Activated B cell treated with CpG ODN at 0.5 μM for 24 hours (primary cell): ENCODE measurements around the gene CDC42BPG. TPM values are rescaled to one million over a fixed set of nuclear protein-coding genes. Genes with fewer than 3 reads are reported as not detected.

ENCODE experiments used
- ATAC-seq: fragments of 200-7000 bp; cut with Tn5 transposase; one replicate; pipeline ENCODE4 v1.10.0; 2021; ENCODE audit warnings: low read depth, mild to moderate bottlenecking, moderate library complexity
- CTCF ChIA-PET: fragments of 350-600 bp; sonication (Branson Sonifier 250); formaldehyde crosslinking; loops from one replicate; lab custom pipeline; 2021; ENCODE audit warnings: antibody characterized with exemption; lab: Charles Lee
- POLR2A ChIA-PET: fragments of 350-600 bp; sonication (Branson Sonifier 250); formaldehyde crosslinking; loops from one replicate; lab custom pipeline; 2021; ENCODE audit warnings: antibody characterized with exemption; lab: Charles Lee
- DNase-seq: peaks from one replicate; pipeline ENCODE4 v3.0.0; 2022
- H3K27ac Mint-ChIP-seq: one replicate; pipeline ENCODE4 v1.8.0; 2020; ENCODE audit warnings: mixed read lengths
- H3K27me3 Mint-ChIP-seq: one replicate; pipeline ENCODE4 v1.8.0; 2021; ENCODE audit warnings: mixed read lengths
- H3K36me3 Mint-ChIP-seq: one replicate; pipeline ENCODE4 v1.8.0; 2021; ENCODE audit warnings: low read depth, mixed read lengths
- H3K4me1 Mint-ChIP-seq: one replicate; pipeline ENCODE4 v1.8.0; 2021; ENCODE audit warnings: mixed read lengths
- H3K4me3 Mint-ChIP-seq: one replicate; pipeline ENCODE4 v1.8.0; 2020; ENCODE audit warnings: mild to moderate bottlenecking, mixed read lengths
- H3K9me3 Mint-ChIP-seq: one replicate; pipeline ENCODE4 v1.8.0; 2020; ENCODE audit warnings: mixed read lengths
- intact Hi-C: fragments of 100-400 bp; cut with micrococcal nuclease; formaldehyde crosslinking; loops from one replicate; pipeline ENCODE4 v1.15.1; 2024
- total RNA-seq: library from RNA; stranded (reverse); gene quantifications from 2 replicates; pipeline ENCODE4 v1.2.3, GENCODE V29; 2022
- TF ChIP-seq, protein P1 (sequence below): fragments of 200-600 bp; IDR thresholded peaks from one replicate; pipeline ENCODE4 v1.8.0; 2022; ENCODE audit warnings: antibody characterized with exemption, mild to moderate bottlenecking

Gene CDC42BPG
- total RNA-seq, 1 donor from 2014 or later, result 3.7 TPM

DNA sequence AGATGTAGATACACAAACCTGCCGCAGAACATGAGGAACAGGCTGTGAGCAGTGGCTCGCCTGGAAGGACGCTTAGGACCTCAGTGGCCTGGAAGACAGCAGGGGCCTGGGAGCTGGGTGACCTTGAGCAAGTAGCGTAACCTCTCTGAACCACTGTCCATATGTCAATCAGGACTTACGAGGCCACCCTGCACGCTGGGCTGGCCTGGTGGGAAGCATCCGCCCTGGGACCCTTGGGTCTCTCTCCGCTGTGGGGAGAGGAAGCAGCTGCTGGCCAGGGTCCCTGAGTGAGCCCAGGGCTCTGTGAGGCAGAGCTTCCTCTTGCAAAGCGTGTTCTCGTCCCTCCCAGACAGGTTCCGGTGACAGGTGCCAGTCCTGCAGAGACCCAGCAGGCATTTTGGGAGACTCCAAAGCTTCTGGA, 48.0 kb upstream of the CDC42BPG start:
- H3K4me1 Mint-ChIP-seq, result peaks cover 40% of the 10 kb centered on the region
- no peaks in the 10 kb centered on the region for H3K27me3 Mint-ChIP-seq
- TF ChIP-seq, protein P1, sequence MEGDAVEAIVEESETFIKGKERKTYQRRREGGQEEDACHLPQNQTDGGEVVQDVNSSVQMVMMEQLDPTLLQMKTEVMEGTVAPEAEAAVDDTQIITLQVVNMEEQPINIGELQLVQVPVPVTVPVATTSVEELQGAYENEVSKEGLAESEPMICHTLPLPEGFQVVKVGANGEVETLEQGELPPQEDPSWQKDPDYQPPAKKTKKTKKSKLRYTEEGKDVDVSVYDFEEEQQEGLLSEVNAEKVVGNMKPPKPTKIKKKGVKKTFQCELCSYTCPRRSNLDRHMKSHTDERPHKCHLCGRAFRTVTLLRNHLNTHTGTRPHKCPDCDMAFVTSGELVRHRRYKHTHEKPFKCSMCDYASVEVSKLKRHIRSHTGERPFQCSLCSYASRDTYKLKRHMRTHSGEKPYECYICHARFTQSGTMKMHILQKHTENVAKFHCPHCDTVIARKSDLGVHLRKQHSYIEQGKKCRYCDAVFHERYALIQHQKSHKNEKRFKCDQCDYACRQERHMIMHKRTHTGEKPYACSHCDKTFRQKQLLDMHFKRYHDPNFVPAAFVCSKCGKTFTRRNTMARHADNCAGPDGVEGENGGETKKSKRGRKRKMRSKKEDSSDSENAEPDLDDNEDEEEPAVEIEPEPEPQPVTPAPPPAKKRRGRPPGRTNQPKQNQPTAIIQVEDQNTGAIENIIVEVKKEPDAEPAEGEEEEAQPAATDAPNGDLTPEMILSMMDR, result no peak
- peaks cover 17% of the 10 kb centered on the region for H3K36me3 Mint-ChIP-seq
- ChIA-PET POLR2A (interaction anchor here (1.0 to 27.8 kb wide), 2 partner anchors 14 to 35 kb away, joined by 5 to 1194 read pairs; partner anchors contain the start of genes CDC42BPG and EHD1), CTCF (interaction anchor here (0.8 to 13.0 kb wide), 6 partner anchors 17 to 151 kb away, joined by 3 to 310 read pairs (median 4); partner anchors contain the start of gene CDC42BPG)
- no peak for ATAC-seq
- intact Hi-C loops, result no loop called here
- no peaks in the 10 kb centered on the region for H3K9me3 Mint-ChIP-seq
- H3K27ac Mint-ChIP-seq, result peak overlapping the region; percentile 64
- no peak for DNase-seq
- no peak overlapping the region for H3K4me3 Mint-ChIP-seq

GRCh38 chr11:64891880-64892279, 47.4 kb upstream of the CDC42BPG start:
- H3K27ac Mint-ChIP-seq, result peak overlapping the region; percentile 64
- no peak for DNase-seq
- no peaks in the 10 kb centered on the region for H3K9me3 Mint-ChIP-seq
- no peak for ATAC-seq
- H3K27me3 Mint-ChIP-seq, result no peaks in the 10 kb centered on the region
- ChIA-PET POLR2A (interaction anchor here (1.0 to 27.8 kb wide), 2 partner anchors 13 to 35 kb away, joined by 5 to 1194 read pairs; partner anchors contain the start of genes CDC42BPG and EHD1), CTCF (interaction anchor here (0.6 to 13.0 kb wide), 8 partner anchors 13 to 423 kb away, joined by 3 to 310 read pairs (median 4); partner anchors contain the start of gene CDC42BPG)
- no peak overlapping the region for H3K4me3 Mint-ChIP-seq
- TF ChIP-seq, protein P1, result no peak
- H3K4me1 Mint-ChIP-seq, result peaks cover 43% of the 10 kb centered on the region
- peaks cover 12% of the 10 kb centered on the region for H3K36me3 Mint-ChIP-seq
- intact Hi-C loops, result no loop called here

GRCh38 chr11:64891215-64891848, 46.9 kb upstream of the CDC42BPG start:
- TF ChIP-seq, protein P1, result no peak
- intact Hi-C loops, result no loop called here
- no peak for ATAC-seq
- Mint-ChIP-seq H3K36me3 (peaks cover 11% of the 10 kb centered on the region), H3K27ac (no peak overlapping the region), H3K4me3 (no peak overlapping the region), H3K4me1 (peaks cover 43% of the 10 kb centered on the region), H3K9me3 (no peaks in the 10 kb centered on the region), H3K27me3 (no peaks in the 10 kb centered on the region)
- POLR2A ChIA-PET, result interaction anchor here (1.1 to 27.8 kb wide), 2 partner anchors 16 to 34 kb away, joined by 3 to 1194 read pairs; partner anchors contain the start of gene CDC42BPG
- CTCF ChIA-PET, result interaction anchor here (0.6 to 13.0 kb wide), 6 partner anchors 12 to 424 kb away, joined by 3 to 310 read pairs (median 4); partner anchors contain the start of gene CDC42BPG
- no peak for DNase-seq

DNA sequence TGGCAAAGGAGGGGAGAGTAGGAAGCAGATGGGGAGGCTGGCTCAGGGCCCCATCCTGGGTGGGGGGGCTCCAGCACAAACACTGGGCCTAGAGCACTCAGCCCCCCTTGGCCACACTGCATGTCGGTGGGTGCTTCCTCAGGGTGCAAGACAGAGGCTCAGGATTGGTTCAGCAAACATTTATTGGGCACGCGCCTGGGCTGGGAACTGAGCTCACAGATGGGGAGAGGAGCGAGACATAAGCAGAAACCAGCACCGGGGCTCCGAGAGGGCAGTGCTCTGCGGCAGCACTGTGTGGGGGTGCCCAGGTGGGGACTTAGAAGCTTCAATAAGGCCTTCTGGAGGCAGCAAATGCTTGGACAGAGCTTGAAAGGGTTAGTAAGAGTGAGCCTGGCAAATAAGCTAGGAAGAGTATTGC, 46.1 kb upstream of the CDC42BPG start:
- ATAC-seq (no peak), DNase-seq (no peak)
- TF ChIP-seq, protein P1, result no peak
- Mint-ChIP-seq H3K27me3 (no peaks in the 10 kb centered on the region), H3K9me3 (no peaks in the 10 kb centered on the region), H3K36me3 (peaks cover 5% of the 10 kb centered on the region), H3K4me1 (peaks cover 46% of the 10 kb centered on the region), H3K4me3 (no peak overlapping the region), H3K27ac (no peak overlapping the region)
- intact Hi-C loops, result no loop called here
- POLR2A ChIA-PET, result interaction anchor here (1.1 to 27.8 kb wide), 2 partner anchors 15 to 33 kb away, joined by 3 to 1194 read pairs; partner anchors contain the start of gene CDC42BPG
- CTCF ChIA-PET, result interaction anchor here (0.8 to 13.0 kb wide), 3 partner anchors 15 to 220 kb away, joined by 3 to 310 read pairs (median 3); partner anchors contain the start of gene CDC42BPG
